PC-3 (cell line): ENCODE results near the gene SLC4A4.

Source experiments
- EZH2phosphoT487 ChIP-seq: fragments of 300-600 bp; sonication (generic); IDR thresholded peaks from 2 replicates; pipeline ENCODE4 v1.6.1; 2018; ENCODE audit warnings: mild to moderate bottlenecking, antibody characterized with exemption, low read length, borderline replicate concordance
- TF ChIP-seq, protein P1 (sequence below): fragments of 300-600 bp; sonication (generic); conservative IDR thresholded peaks from 2 replicates; pipeline ENCODE4 v1.5.1; 2017; ENCODE audit warnings: antibody characterized with exemption, low read depth, mild to moderate bottlenecking, low read length

- TF ChIP-seq, protein P1, sequence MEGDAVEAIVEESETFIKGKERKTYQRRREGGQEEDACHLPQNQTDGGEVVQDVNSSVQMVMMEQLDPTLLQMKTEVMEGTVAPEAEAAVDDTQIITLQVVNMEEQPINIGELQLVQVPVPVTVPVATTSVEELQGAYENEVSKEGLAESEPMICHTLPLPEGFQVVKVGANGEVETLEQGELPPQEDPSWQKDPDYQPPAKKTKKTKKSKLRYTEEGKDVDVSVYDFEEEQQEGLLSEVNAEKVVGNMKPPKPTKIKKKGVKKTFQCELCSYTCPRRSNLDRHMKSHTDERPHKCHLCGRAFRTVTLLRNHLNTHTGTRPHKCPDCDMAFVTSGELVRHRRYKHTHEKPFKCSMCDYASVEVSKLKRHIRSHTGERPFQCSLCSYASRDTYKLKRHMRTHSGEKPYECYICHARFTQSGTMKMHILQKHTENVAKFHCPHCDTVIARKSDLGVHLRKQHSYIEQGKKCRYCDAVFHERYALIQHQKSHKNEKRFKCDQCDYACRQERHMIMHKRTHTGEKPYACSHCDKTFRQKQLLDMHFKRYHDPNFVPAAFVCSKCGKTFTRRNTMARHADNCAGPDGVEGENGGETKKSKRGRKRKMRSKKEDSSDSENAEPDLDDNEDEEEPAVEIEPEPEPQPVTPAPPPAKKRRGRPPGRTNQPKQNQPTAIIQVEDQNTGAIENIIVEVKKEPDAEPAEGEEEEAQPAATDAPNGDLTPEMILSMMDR: no peak
- TF ChIP-seq EZH2phosphoT487: no peak
Measured at GRCh38 chr4:71498625-71499024, 159.8 kb downstream of the SLC4A4 start.
